ENCODE results near the gene FZD7. TPM values are rescaled to one million over a fixed set of nuclear protein-coding genes. Genes with fewer than 3 reads are reported as not detected.

The FZD7 gene
- total and polyA plus RNA-seq, 9 of the 15 experiments (the other 6 are each of a cell fraction or from before 2014, with no cell fraction given), result 0.11 to 2.4 (median 0.69) TPM

DNA sequence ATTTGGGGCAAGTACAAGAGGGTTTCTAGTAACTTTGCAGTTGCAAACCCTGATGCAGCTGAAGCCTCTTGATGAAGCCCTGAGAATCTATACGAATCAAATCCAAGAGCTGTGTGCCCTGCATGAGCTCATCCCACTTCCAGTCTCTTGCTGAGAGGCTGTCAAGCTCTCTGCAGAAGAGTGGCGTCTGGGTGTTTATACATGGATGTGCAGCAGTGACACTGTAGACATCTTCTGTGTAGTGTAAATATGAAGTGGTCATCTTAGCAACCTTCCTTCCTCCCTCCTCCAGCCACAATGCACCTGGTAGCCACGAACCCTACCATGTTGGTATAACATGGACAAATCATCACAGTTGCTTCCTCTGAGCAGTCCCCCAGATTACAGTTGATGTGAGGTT, 21.0 kb downstream of the FZD7 start (continued):
- TF ChIP-seq, protein P1, sequence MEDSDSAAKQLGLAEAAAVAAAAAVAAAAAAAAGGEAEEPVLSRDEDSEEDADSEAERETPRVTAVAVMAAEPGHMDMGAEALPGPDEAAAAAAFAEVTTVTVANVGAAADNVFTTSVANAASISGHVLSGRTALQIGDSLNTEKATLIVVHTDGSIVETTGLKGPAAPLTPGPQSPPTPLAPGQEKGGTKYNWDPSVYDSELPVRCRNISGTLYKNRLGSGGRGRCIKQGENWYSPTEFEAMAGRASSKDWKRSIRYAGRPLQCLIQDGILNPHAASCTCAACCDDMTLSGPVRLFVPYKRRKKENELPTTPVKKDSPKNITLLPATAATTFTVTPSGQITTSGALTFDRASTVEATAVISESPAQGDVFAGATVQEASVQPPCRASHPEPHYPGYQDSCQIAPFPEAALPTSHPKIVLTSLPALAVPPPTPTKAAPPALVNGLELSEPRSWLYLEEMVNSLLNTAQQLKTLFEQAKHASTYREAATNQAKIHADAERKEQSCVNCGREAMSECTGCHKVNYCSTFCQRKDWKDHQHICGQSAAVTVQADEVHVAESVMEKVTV (CRISPR knock-in tag; IDR thresholded peaks at IDR 0.05), result no peak
- no peak for TF ChIP-seq ZNF77 (CRISPR knock-in tag; IDR thresholded peaks at IDR 0.05)
- no peak for TF ChIP-seq NFIX (CRISPR knock-in tag; IDR thresholded peaks at IDR 0.05; ENCODE audit: low read depth)
- no peak for TF ChIP-seq POU5F1 (IDR thresholded peaks at IDR 0.05; ENCODE audit: borderline replicate concordance, low read depth, low read length, partially characterized antibody)
- no peak for TF ChIP-seq BRF1 (IDR thresholded peaks at IDR 0.05; ENCODE audit: borderline replicate concordance, extremely low read depth, insufficient read length)

DNA sequence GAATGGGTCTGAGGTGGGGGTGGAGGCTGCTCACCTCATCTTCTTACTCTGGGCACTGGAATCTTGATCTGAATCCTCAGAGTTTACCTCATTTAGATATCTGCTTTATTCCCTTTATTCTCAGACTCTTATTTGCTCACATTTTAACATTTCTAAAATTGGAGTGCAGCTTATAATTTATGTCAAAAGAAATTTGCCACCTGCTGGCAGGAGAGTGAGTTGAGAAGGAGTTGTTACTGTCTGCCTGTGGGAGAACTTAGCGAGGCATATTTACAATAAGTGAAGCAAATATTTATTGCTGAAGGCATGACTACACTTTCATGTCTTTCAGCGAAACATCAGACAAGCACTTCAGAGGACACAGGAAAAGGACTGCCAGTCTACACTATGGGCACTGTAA, 23.0 kb downstream of the FZD7 start:
- no TSS peak for BruUV-seq (replicated peaks)
- FAIRE-seq, result no peak
- H3K36me3 ChIP-seq (ENCODE audit: control insufficient read depth, insufficient read depth, low read length), result no peaks in the 10 kb centered on the region
- H2AFZ ChIP-seq (ENCODE audit: low read depth, low read length), result no peak overlapping the region
- no peaks in the 10 kb centered on the region for H3K4me1 ChIP-seq (replicated peaks in 1 of 2; ENCODE audit: control insufficient read depth in 2 of 2, insufficient read depth in 2 of 2, low read length in 2 of 2)
- ChIA-PET CTCF (ENCODE audit: low intra/inter-chr PET ratio) (no interaction called here), POLR2A (no interaction called here)
- no peak overlapping the region for H3K9ac ChIP-seq (ENCODE audit: insufficient read depth in 1 of 2, low read depth in 2 of 2, low read length in 2 of 2)
- ATAC-seq, result no peak
- H4K20me1 ChIP-seq (replicated peaks; ENCODE audit: control insufficient read depth, insufficient read depth, low read length), result no peaks in the 10 kb centered on the region
- H3K27me3 ChIP-seq (ENCODE audit: control insufficient read depth in 2 of 2, insufficient read depth in 2 of 2, low read length in 2 of 2), result peaks cover 2 to 12% of the 10 kb centered on the region in 2 experiments; a peak in 3 of 5 replicates
- WGBS (ENCODE audit: insufficient coverage, low coverage, missing lambda C conversion rate), result 6% methylated on average over 2 of the region's 2 CpGs
- no peaks in the 10 kb centered on the region for H3K9me1 ChIP-seq (ENCODE audit: control insufficient read depth, insufficient read depth, low read length)
- in situ Hi-C loops (cut with MboI) (no loop called here), intact Hi-C loops (cut with micrococcal nuclease) (loop anchor here (10.0 kb wide), 1 partner anchor 192 kb away; no protein-coding TSS in a partner anchor)
- no peaks in the 10 kb centered on the region for H3K79me2 ChIP-seq (ENCODE audit: control insufficient read depth, insufficient read depth, low read length)
- no peak overlapping the region for H3K4me2 ChIP-seq (ENCODE audit: insufficient read depth, low read length)
- no peaks in the 10 kb centered on the region for H3K9me3 ChIP-seq (replicated peaks; ENCODE audit: control insufficient read depth, insufficient read depth, low read depth, low read length)
- no peak overlapping the region for H3K4me3 ChIP-seq
- no peak for DNase-seq (ENCODE audit: extremely low read depth in 1 of 4, low spot score in 3 of 4)
- no peak overlapping the region for H3K27ac ChIP-seq (ENCODE audit: extremely low read depth, low read depth, low read length)
- no peak for TF ChIP-seq MAFG (tag; conservative IDR thresholded peaks at IDR 0.05)
- TF ChIP-seq RAD21 (CRISPR knock-in tag; conservative IDR thresholded peaks at IDR 0.05 in 1 of 2, IDR thresholded peaks at IDR 0.05 in 1 of 2), result peak; percentile 18 to 25; a peak in 2 of 4 replicates
- TF ChIP-seq, protein P2, sequence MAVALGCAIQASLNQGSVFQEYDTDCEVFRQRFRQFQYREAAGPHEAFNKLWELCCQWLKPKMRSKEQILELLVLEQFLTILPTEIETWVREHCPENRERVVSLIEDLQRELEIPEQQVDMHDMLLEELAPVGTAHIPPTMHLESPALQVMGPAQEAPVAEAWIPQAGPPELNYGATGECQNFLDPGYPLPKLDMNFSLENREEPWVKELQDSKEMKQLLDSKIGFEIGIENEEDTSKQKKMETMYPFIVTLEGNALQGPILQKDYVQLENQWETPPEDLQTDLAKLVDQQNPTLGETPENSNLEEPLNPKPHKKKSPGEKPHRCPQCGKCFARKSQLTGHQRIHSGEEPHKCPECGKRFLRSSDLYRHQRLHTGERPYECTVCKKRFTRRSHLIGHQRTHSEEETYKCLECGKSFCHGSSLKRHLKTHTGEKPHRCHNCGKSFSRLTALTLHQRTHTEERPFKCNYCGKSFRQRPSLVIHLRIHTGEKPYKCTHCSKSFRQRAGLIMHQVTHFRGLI (CRISPR knock-in tag; IDR thresholded peaks at IDR 0.05), result no peak
- TF ChIP-seq, protein P3, sequence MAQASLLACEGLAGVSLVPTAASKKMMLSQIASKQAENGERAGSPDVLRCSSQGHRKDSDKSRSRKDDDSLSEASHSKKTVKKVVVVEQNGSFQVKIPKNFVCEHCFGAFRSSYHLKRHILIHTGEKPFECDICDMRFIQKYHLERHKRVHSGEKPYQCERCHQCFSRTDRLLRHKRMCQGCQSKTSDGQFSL (CRISPR knock-in tag; IDR thresholded peaks at IDR 0.05), result no peak
- TF ChIP-seq, protein P3 (tag; IDR thresholded peaks at IDR 0.05), result no peak
- TF ChIP-seq, protein P4, sequence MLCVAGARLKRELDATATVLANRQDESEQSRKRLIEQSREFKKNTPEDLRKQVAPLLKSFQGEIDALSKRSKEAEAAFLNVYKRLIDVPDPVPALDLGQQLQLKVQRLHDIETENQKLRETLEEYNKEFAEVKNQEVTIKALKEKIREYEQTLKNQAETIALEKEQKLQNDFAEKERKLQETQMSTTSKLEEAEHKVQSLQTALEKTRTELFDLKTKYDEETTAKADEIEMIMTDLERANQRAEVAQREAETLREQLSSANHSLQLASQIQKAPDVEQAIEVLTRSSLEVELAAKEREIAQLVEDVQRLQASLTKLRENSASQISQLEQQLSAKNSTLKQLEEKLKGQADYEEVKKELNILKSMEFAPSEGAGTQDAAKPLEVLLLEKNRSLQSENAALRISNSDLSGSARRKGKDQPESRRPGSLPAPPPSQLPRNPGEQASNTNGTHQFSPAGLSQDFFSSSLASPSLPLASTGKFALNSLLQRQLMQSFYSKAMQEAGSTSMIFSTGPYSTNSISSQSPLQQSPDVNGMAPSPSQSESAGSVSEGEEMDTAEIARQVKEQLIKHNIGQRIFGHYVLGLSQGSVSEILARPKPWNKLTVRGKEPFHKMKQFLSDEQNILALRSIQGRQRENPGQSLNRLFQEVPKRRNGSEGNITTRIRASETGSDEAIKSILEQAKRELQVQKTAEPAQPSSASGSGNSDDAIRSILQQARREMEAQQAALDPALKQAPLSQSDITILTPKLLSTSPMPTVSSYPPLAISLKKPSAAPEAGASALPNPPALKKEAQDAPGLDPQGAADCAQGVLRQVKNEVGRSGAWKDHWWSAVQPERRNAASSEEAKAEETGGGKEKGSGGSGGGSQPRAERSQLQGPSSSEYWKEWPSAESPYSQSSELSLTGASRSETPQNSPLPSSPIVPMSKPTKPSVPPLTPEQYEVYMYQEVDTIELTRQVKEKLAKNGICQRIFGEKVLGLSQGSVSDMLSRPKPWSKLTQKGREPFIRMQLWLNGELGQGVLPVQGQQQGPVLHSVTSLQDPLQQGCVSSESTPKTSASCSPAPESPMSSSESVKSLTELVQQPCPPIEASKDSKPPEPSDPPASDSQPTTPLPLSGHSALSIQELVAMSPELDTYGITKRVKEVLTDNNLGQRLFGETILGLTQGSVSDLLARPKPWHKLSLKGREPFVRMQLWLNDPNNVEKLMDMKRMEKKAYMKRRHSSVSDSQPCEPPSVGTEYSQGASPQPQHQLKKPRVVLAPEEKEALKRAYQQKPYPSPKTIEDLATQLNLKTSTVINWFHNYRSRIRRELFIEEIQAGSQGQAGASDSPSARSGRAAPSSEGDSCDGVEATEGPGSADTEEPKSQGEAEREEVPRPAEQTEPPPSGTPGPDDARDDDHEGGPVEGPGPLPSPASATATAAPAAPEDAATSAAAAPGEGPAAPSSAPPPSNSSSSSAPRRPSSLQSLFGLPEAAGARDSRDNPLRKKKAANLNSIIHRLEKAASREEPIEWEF (CRISPR knock-in tag; IDR thresholded peaks at IDR 0.05), result no peak

All from K562 (cell line).